Activated CD8-positive, alpha-beta memory T cell treated with anti-CD3 and anti-CD28 coated beads, Interleukin-2, amount 10 ng/mL, durations not matched to agents 7 days and 5 days (primary cell): ENCODE data around the gene TDRD10. TPM values are rescaled to one million over a fixed set of nuclear protein-coding genes. Genes with fewer than 3 reads are reported as not detected.
A peak's percentile ranks its signal among the peaks of the same experiment; 100 is the strongest.
"Not testable (repeated sequence)": the region's sequence is repeated elsewhere in the genome, so short reads cannot be mapped to it uniquely, and the experiment has no call there.

Experiments used
- ATAC-seq: fragments of 150-1000 bp; cut with Tn5 transposase; one replicate; pipeline ENCODE4 v1.10.0; 2021; ENCODE audit warnings: moderate library complexity
- CTCF ChIA-PET: fragments of 350-600 bp; sonication (Branson Sonifier 250); formaldehyde crosslinking; loops from one replicate; lab custom pipeline; 2021; ENCODE audit warnings: antibody characterized with exemption; lab: Charles Lee
- DNase-seq: peaks from one replicate; pipeline ENCODE4 v3.0.0-alpha.2; 2020
- H3K27ac Mint-ChIP-seq: one replicate; pipeline ENCODE4 v1.8.0; 2021; ENCODE audit warnings: mild to moderate bottlenecking, mixed read lengths
- H3K27me3 Mint-ChIP-seq: one replicate; pipeline ENCODE4 v1.8.0; 2021; ENCODE audit warnings: mixed read lengths
- H3K36me3 Mint-ChIP-seq: one replicate; pipeline ENCODE4 v1.8.0; 2021; ENCODE audit warnings: mild to moderate bottlenecking, mixed read lengths
- H3K4me1 Mint-ChIP-seq: one replicate; pipeline ENCODE4 v1.8.0; 2021; ENCODE audit warnings: mixed read lengths
- H3K4me3 Mint-ChIP-seq: one replicate; pipeline ENCODE4 v1.8.0; 2021; ENCODE audit warnings: mild to moderate bottlenecking, moderate library complexity, mixed read lengths
- H3K9me3 Mint-ChIP-seq: one replicate; pipeline ENCODE4 v1.8.0; 2022; ENCODE audit warnings: low read depth, mixed read lengths
- total RNA-seq, 2 experiments: library from RNA; stranded (reverse); gene quantifications; one replicate each; pipeline ENCODE4 v1.2.3, GENCODE V29; 2021

The TDRD10 gene
- total RNA-seq, 2 experiments from 2014 or later = not detected

DNA sequence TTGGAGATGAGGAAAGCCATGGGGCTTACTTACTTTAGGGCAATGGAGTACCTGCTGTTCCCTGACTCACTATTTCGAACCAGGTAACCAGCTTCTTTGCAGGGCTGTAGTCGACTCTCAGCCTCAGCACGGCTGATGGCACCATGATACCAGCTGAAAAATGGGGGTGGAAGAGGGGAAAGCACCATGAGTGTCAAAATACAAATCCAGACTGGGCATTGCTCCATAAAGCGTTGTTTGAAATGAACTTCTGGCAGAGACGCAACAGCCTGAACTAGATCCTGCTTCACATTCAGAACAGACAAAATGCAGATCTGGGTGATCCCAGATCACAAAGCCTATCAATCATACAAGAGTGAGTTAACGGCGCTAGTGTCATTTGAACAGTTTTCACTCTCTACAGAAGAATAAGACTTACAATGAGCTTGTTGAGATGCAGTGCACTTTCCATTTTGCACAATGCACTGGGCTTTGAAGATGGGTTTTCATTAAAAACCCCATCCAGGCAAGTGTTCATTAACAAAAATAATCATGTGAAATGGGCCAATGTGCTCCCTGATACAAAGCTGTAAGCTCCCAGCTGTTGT lies 16.0 kb upstream of the TDRD10 start:
- ATAC-seq (no peak), DNase-seq (no peak)
- no peak overlapping the region for H3K27ac Mint-ChIP-seq
- CTCF ChIA-PET = interaction anchor here (1.0 to 2.8 kb wide), 2 partner anchors 60 to 74 kb away, joined by 3 to 12 read pairs; no protein-coding TSS in a partner anchor
- H3K9me3 Mint-ChIP-seq = no peaks in the 10 kb centered on the region
- no peak overlapping the region for H3K4me3 Mint-ChIP-seq
- H3K36me3 Mint-ChIP-seq = no peaks in the 10 kb centered on the region
- no peaks in the 10 kb centered on the region for H3K4me1 Mint-ChIP-seq
- H3K27me3 Mint-ChIP-seq = peaks cover 31% of the 10 kb centered on the region

DNA sequence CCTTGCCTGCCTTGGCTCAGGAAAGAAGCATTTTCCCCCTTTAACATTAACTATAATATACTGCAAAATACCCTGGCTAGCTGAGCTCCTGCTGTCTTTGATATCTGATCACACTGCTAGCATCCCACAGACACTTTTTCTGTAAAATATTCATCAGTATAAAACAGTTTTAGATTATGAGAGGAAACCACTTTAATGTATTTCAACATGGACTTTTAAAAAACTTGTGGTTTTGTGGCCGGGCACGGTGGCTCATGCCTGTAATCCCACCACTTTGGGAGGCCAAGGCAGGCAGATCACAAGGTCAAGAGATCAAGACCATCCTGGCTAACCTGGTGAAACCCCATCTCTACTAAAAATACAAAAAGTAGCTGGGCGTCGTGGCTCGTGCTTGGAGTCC lies 15.3 kb upstream of the TDRD10 start:
- not testable (repeated sequence) for H3K36me3 Mint-ChIP-seq, H3K4me1 Mint-ChIP-seq, DNase-seq, H3K4me3 Mint-ChIP-seq, H3K27ac Mint-ChIP-seq, H3K9me3 Mint-ChIP-seq, ATAC-seq
- CTCF ChIA-PET = interaction anchor here (0.6 to 2.8 kb wide), 4 partner anchors 19 to 73 kb away, joined by 3 to 12 read pairs (median 3); no protein-coding TSS in a partner anchor
- H3K27me3 Mint-ChIP-seq = peaks cover 37% of the 10 kb centered on the region

DNA sequence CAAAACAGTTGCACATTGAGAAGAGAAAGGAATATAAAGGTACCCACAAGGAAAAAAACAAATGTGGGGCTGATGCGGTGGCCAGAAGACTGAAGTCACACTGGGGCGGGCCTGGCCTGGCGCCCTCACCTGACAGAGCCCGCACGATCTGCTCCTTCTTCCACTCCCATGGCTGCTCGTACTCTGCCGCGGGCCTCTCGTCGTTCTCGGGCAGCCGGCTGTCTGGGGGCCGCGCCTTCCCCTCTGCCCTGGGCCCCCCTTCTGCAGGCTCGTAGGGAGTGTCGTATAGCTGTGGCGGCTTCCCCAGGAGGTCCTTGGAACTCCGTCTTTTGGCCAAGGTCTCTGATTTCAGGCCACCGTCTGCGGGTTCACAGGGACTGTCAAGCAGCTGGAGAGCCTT lies 13.1 kb upstream of the TDRD10 start:
- H3K9me3 Mint-ChIP-seq = no peaks in the 10 kb centered on the region

DNA sequence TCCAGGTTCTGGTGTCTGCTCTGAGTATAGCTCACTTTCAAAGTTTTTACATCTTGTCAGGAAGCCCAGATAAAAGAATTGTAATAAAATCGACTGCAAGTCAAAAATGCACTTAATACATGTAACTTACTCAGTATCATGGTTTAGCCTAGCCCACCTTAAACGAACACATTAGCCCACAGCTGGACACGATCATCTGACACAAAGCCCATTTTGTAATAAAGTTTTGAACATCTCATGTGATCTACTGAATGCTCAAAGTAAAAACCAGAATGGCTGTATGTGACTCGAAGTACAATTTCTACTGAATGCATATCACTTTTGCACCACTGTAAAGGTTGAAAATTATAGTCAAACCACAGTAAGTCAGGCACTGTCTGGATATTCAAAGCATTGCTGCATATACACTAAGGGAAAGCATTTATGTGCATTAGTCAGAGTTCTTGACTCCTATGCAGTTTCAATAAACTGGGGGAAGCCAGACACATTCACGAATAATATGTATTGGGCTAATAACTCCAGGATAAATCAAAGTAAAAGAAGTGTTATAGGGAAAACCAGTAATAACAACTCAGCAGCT lies 12.2 kb upstream of the TDRD10 start:
- CTCF ChIA-PET = interaction anchor here (3.1 kb wide), 1 partner anchor 10 kb away, joined by 21 read pairs; no protein-coding TSS in a partner anchor
- ATAC-seq (no peak), DNase-seq (no peak)
- Mint-ChIP-seq H3K9me3 (no peaks in the 10 kb centered on the region), H3K27ac (no peak overlapping the region), H3K27me3 (peaks cover 30% of the 10 kb centered on the region), H3K36me3 (no peaks in the 10 kb centered on the region), H3K4me1 (peaks cover 16% of the 10 kb centered on the region), H3K4me3 (no peak overlapping the region)

More for the DNA sequence above, 13.1 kb upstream of the TDRD10 start:
- DNase-seq = no peak
- CTCF ChIA-PET = interaction anchor here (3.1 kb wide), 1 partner anchor 9 kb away, joined by 21 read pairs; no protein-coding TSS in a partner anchor
- H3K36me3 Mint-ChIP-seq = no peaks in the 10 kb centered on the region
- H3K4me3 Mint-ChIP-seq = no peak overlapping the region
- H3K27ac Mint-ChIP-seq = no peak overlapping the region
- peaks cover 35% of the 10 kb centered on the region for H3K27me3 Mint-ChIP-seq
- peaks cover 16% of the 10 kb centered on the region for H3K4me1 Mint-ChIP-seq
- no peak for ATAC-seq

DNA sequence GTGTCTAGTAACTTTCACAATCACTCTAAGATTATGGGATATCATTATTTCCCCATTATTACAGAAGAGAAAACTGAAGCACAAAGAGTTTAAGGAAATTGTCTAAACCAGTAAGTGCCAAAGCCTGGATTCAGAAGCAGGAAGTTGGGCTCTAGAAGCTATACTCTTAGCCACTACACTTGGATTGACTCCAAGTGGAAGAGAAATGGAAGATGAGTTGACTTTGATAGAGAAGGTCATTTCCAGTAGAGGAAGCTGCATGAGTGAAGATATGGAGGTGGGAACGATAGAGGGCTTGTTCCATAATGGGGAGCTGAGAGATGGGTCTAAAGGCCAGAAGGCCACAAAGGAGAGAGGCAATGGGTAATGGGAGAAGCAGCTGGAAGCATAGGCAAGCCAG lies 11.7 kb upstream of the TDRD10 start:
- H3K4me1 Mint-ChIP-seq = peaks cover 16% of the 10 kb centered on the region
- DNase-seq (no peak), ATAC-seq (no peak)
- H3K9me3 Mint-ChIP-seq = no peaks in the 10 kb centered on the region
- peaks cover 30% of the 10 kb centered on the region for H3K27me3 Mint-ChIP-seq
- no peak overlapping the region for H3K4me3 Mint-ChIP-seq
- no peak overlapping the region for H3K27ac Mint-ChIP-seq
- no peaks in the 10 kb centered on the region for H3K36me3 Mint-ChIP-seq
- CTCF ChIA-PET = interaction anchor here (1.2 to 3.1 kb wide), 3 partner anchors 10 to 95 kb away, joined by 3 to 21 read pairs (median 4); no protein-coding TSS in a partner anchor

DNA sequence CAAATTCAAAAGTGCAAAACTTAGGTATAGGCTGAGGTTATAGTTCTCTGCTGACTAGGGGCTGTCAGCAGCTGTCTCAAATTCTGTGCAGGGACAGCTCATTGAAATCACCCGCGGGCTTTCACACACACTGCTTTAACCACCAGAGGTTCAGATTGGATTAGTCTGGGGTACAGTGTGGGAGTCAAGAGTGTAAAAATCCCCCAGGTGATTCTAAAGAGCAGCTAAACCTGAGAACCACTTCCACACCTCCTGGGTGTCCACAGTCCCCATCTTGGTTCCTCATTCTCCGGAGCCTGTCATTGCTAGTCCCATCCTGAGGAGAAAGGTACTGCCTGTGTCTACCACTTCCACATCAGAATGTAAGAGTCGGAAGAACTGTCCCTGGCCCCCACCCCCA lies 9.9 kb upstream of the TDRD10 start:
- H3K9me3 Mint-ChIP-seq = no peaks in the 10 kb centered on the region
- no peak for DNase-seq
- ATAC-seq = no peak
- no peak overlapping the region for H3K27ac Mint-ChIP-seq
- peaks cover 30% of the 10 kb centered on the region for H3K27me3 Mint-ChIP-seq
- no peaks in the 10 kb centered on the region for H3K36me3 Mint-ChIP-seq
- H3K4me3 Mint-ChIP-seq = no peak overlapping the region
- H3K4me1 Mint-ChIP-seq = peaks cover 21% of the 10 kb centered on the region
- CTCF ChIA-PET = interaction anchor here (0.7 to 1.1 kb wide), 2 partner anchors 32 to 55 kb away, joined by 3 read pairs; no protein-coding TSS in a partner anchor

DNA sequence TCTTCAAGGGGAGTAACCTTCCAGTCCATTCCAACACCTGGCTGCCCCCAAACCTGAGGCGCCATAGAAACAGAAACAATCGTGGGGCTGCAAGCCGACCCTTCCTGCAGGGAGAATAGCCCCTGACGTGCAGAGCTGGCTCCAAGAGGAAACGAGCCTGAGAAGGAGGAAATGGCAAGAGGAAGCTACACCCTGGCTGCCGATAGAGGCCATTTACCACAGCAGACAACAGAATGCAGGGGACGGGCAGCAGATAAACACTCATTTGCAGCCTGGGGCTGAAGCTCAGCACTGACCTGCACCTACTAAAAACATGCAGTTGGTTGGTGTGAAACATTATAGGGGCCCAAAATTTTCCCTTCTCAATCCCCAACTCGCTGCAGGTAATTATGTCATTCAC lies 8.7 kb upstream of the TDRD10 start:
- no peak overlapping the region for H3K4me3 Mint-ChIP-seq
- H3K27me3 Mint-ChIP-seq = peaks cover 29% of the 10 kb centered on the region
- H3K9me3 Mint-ChIP-seq = no peaks in the 10 kb centered on the region
- H3K27ac Mint-ChIP-seq = no peak overlapping the region
- peaks cover 22% of the 10 kb centered on the region for H3K4me1 Mint-ChIP-seq
- CTCF ChIA-PET = interaction anchor here (0.6 to 1.4 kb wide), 3 partner anchors 12 to 273 kb away, joined by 3 to 6 read pairs (median 3); partner anchors contain the start of gene UBAP2L
- peak; percentile 49 for DNase-seq
- ATAC-seq = peak; percentile 84
- no peaks in the 10 kb centered on the region for H3K36me3 Mint-ChIP-seq

DNA sequence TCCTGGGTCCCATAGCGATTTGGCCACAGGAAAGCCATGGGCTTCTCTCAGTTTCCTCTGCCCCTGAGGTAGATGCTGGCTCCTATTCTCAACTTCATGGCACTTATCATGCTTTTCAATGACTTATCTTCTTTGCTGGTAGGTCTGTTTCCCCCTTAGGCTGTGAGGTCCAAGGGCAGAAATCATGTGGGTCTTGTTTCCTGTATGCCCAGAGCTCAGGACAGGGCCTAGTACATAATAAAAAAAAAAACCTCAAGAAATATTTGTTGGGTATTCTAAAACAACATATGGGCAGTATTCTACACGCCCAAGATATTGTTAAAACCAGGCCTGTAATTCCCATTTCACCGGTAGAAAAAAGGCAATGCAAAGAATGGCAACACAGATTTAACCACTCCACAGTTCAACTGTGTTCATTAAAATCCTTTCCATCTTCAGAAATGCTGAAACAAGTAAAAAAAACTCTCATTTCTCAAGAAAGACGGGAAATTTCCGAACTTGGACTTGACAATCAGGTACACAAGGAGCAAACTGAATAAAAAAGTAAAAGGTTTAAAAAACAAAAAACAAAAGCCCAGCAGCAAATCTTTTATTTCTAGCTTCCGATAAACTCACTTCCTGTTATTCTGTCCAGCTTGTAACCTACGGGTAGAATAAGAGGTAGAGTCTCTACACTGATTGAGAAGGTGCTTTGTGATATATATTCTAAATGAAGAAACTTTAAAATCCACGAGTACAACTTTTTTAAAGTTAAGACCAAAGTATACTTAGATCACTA lies 6.3 kb upstream of the TDRD10 start:
- Mint-ChIP-seq H3K27ac (no peak overlapping the region), H3K4me3 (no peak overlapping the region), H3K36me3 (peaks cover 2% of the 10 kb centered on the region), H3K9me3 (no peaks in the 10 kb centered on the region), H3K4me1 (peaks cover 26% of the 10 kb centered on the region), H3K27me3 (peaks cover 44% of the 10 kb centered on the region)
- DNase-seq (no peak), ATAC-seq (no peak)
- CTCF ChIA-PET = interaction anchor here (0.6 to 1.8 kb wide), 3 partner anchors 15 to 618 kb away, joined by 3 to 9 read pairs (median 4); no protein-coding TSS in a partner anchor

DNA sequence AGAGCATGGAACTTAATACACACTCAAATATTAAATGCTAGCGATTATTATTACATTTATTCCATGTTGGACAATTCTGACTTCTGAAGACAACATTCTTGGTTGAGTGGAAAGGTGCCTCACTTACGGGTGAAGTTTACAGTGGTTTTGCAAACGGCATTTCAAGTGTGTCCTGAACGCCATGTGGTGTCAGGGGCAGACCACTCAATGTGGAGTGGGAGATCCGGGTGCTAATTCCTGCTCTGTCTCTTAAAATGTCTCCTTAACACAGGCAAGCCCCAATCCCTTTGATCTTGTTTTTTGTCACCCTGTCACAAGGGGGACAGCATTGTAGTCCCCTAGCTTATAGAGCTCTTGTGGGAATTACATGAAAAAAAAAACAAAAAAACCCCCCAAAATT lies 5.6 kb upstream of the TDRD10 start:
- peaks cover 26% of the 10 kb centered on the region for H3K4me1 Mint-ChIP-seq
- ATAC-seq = no peak
- no peak for DNase-seq
- H3K9me3 Mint-ChIP-seq = no peaks in the 10 kb centered on the region
- CTCF ChIA-PET = no interaction called here
- H3K27me3 Mint-ChIP-seq = peaks cover 47% of the 10 kb centered on the region
- H3K27ac Mint-ChIP-seq = no peak overlapping the region
- H3K4me3 Mint-ChIP-seq = no peak overlapping the region
- peaks cover 2% of the 10 kb centered on the region for H3K36me3 Mint-ChIP-seq

DNA sequence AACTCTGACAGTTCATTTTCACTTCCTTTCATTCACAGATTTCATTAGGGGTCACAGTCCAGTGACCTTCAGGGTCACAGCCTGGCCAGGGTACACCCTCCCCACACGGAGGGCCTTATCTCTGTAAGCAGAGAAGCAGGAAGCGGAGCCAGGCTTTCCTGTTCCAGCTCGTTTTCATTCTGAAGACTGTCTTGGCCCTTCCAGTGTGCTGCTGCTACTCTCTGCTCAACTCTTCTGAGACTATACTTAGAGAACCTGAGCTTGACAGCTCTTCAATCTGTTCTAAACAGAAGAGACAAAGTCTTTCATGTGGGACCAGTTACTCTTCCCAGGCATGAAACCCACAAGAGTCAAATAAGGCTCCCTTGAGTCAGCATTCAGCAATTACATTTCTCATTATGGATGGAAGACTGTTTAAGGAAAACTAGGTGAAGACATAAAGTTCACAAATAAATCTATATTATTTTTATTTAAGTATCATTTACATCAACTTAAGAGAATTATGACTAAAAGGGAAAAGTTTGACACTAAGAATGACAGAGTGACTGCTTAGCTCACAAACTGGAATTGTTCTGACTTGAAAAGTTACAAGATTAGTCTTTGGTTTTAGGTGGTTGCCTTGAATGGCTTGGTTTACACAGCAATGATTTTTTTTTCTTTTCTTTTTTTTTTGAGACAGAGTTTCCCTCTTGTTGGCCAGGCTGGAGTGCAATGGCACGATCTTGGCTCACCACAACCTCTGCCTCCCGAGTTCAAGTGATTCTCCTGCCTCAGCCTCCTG lies 4.8 kb upstream of the TDRD10 start:
- H3K27me3 Mint-ChIP-seq = peaks cover 43% of the 10 kb centered on the region
- H3K9me3 Mint-ChIP-seq = no peaks in the 10 kb centered on the region
- ATAC-seq (no peak), DNase-seq (no peak)
- H3K4me1 Mint-ChIP-seq = peaks cover 24% of the 10 kb centered on the region
- CTCF ChIA-PET = interaction anchor here (0.7 kb wide), 1 partner anchor 18 kb away, joined by 4 read pairs; no protein-coding TSS in a partner anchor
- no peak overlapping the region for H3K27ac Mint-ChIP-seq
- no peak overlapping the region for H3K4me3 Mint-ChIP-seq
- peaks cover 2% of the 10 kb centered on the region for H3K36me3 Mint-ChIP-seq

DNA sequence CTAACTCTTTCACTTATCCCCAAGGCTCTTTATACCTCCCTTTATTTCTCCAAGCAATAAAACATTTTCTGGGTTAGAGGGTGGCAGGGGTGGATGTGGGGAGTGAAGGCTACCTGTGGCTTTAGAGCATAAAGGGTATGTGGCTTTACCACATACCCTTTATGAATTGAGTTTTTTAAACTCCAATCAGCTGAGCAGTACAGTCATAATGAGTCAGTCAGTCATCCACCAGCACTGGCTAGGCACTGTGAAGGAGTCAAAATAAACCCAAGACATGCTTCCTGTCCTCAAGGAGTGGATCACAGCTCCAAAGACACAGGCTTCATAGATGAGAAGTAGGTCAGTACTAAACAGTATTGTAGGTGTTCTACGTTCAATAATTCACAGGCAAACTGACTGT lies 2.6 kb upstream of the TDRD10 start:
- Mint-ChIP-seq H3K36me3 (peaks cover 2% of the 10 kb centered on the region), H3K27ac (no peak overlapping the region), H3K4me1 (peaks cover 10% of the 10 kb centered on the region), H3K27me3 (peaks cover 61% of the 10 kb centered on the region), H3K4me3 (no peak overlapping the region), H3K9me3 (no peaks in the 10 kb centered on the region)
- CTCF ChIA-PET = interaction anchor here (2.2 kb wide), 1 partner anchor 20 kb away, joined by 8 read pairs; no protein-coding TSS in a partner anchor
- DNase-seq = no peak
- no peak for ATAC-seq

DNA sequence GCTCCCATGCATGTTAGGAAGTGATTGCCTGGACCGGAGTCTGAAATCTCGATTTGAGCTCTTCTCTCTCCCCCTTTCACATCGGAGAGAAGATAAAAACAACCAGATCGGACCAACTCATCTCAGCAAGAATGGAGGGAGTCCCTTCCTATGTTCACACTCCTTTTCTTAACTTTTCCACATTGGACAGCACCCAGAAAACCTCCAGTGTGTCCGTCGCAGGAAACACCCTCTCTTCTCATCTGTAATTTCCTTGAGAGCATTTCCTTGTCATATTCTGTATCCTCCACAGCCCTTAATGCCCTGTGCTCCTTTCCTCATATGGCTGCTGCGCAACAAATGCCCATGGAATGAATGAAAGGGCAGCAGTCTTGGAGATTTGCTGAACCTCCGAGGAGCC lies 1.5 kb upstream of the TDRD10 start:
- Mint-ChIP-seq H3K4me1 (peaks cover 8% of the 10 kb centered on the region), H3K27ac (no peak overlapping the region), H3K27me3 (peaks cover 68% of the 10 kb centered on the region), H3K4me3 (no peak overlapping the region), H3K36me3 (peaks cover 2% of the 10 kb centered on the region), H3K9me3 (no peaks in the 10 kb centered on the region)
- DNase-seq (no peak), ATAC-seq (no peak)
- CTCF ChIA-PET = interaction anchor here (0.8 kb wide), 1 partner anchor 20 kb away, joined by 3 read pairs; no protein-coding TSS in a partner anchor
